IPS DF 6.9 (cell line): ENCODE results near the gene GREB1.
"Not testable (repeated sequence)": the region's sequence is repeated elsewhere in the genome, so short reads cannot be mapped to it uniquely, and the experiment has no call there.

Source experiments
- DNase-seq: peaks from one replicate; pipeline ENCODE4 v3.0.0-alpha.2; 2013; ENCODE audit warnings: low read depth, low spot score
- H3K27ac ChIP-seq: one replicate; pipeline ENCODE4 v1.5.1; 2013; ENCODE audit warnings: low read length, control low read depth
- H3K27me3 ChIP-seq: 2 replicates; pipeline ENCODE4 v1.6.1; 2013; ENCODE audit warnings: mild to moderate bottlenecking, low read length; ENCODE audit not compliant: control insufficient read depth, insufficient read depth
- H3K36me3 ChIP-seq: 2 replicates; pipeline ENCODE4 v1.6.1; 2013; ENCODE audit warnings: low read length; ENCODE audit not compliant: control insufficient read depth, insufficient read depth
- H3K4me1 ChIP-seq: 2 replicates; pipeline ENCODE4 v1.6.1; 2013; ENCODE audit warnings: low read length; ENCODE audit not compliant: control insufficient read depth, insufficient read depth
- H3K4me3 ChIP-seq: 2 replicates; pipeline ENCODE4 v1.5.1; 2013; ENCODE audit warnings: mild to moderate bottlenecking, low read length
- H3K9me3 ChIP-seq: 2 replicates; pipeline ENCODE4 v1.6.1; 2013; ENCODE audit warnings: low read length, inconsistent platforms; ENCODE audit not compliant: control insufficient read depth, insufficient read depth
- WGBS: extraction: QIAGEN DNeasy Blood & Tissue Kit; methylation state at CpG from one replicate; pipeline ENCODE4 v1.1.7; 2013; ENCODE audit warnings: mixed read lengths, missing lambda C conversion rate; ENCODE audit not compliant: insufficient read length, insufficient coverage; 5-methylcytosine and 5-hydroxymethylcytosine counted together

The GREB1 gene

DNA sequence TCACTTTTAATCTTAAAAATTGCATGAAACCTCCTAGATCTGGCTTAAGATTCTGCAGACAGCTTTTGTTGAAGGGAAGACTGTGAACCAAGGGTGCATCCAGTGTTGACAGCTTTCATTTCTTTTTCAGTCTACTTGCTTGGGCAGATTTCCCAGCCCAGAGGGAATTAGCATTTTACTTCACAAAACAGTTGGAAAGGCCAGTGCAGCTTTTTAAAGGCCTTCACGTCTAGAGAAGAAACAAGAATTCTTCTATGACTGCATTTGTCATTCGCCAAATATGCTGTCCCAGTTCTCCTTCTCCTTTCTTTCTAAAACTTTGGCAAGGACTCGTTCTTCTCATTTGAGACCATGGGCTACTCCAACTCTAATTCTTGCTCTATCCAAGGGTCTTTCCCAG, 118.7 kb downstream of the GREB1 start:
- no peak for DNase-seq
- H3K27ac ChIP-seq, result no peak overlapping the region
- H3K27me3 ChIP-seq, result no peaks in the 10 kb centered on the region

GRCh38 chr2:11655495-11655894, 121.7 kb downstream of the GREB1 start:
- DNase-seq, result no peak
- H3K27me3 ChIP-seq, result no peaks in the 10 kb centered on the region
- no peak overlapping the region for H3K4me3 ChIP-seq
- H3K36me3 ChIP-seq, result no peaks in the 10 kb centered on the region; the same call in 1 of the 2 replicates
- H3K9me3 ChIP-seq, result no peaks in the 10 kb centered on the region
- no peaks in the 10 kb centered on the region for H3K4me1 ChIP-seq
- no CpG with 5 or more reads among the region's 4 CpGs for WGBS
- H3K27ac ChIP-seq, result no peak overlapping the region

More for the DNA sequence above, 118.7 kb downstream of the GREB1 start:
- WGBS, result no CpG with 5 or more reads among the region's 3 CpGs
- H3K4me1 ChIP-seq, result no peaks in the 10 kb centered on the region
- no peaks in the 10 kb centered on the region for H3K9me3 ChIP-seq
- no peak overlapping the region for H3K4me3 ChIP-seq
- H3K36me3 ChIP-seq, result no peaks in the 10 kb centered on the region; the same call in 1 of the 2 replicates

DNA sequence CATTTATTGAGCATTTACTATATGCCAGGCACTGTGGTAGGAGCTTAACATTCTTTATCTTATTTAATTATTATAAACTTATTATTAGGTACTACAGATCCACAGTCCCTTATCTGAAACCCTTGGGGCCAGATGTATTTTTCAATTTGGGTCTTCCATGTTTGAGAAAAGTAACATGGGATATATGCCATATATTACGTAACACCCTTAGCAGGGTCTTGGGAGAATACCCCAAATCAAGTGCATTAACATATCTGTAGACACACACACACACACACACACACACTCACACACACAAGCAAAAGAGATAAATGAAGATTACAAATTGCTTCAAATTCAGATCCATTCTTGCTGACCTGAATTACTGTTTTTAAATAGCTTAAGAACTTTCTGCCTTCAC, 122.4 kb downstream of the GREB1 start:
- Histone ChIP-seq H3K4me3 (no peak overlapping the region), H3K4me1 (no peaks in the 10 kb centered on the region), H3K36me3 (no peaks in the 10 kb centered on the region; the same call in 1 of the 2 replicates), H3K27me3 (no peaks in the 10 kb centered on the region), H3K9me3 (no peaks in the 10 kb centered on the region), H3K27ac (no peak overlapping the region)
- no CpG with 5 or more reads among the region's 1 CpG for WGBS
- no peak for DNase-seq

GRCh38 chr2:11656671-11657101, 122.8 kb downstream of the GREB1 start:
- no peaks in the 10 kb centered on the region for H3K4me1 ChIP-seq
- DNase-seq, result no peak
- no peaks in the 10 kb centered on the region; the same call in 1 of the 2 replicates for H3K36me3 ChIP-seq
- H3K9me3 ChIP-seq, result no peaks in the 10 kb centered on the region
- no peak overlapping the region for H3K4me3 ChIP-seq
- no CpG with 5 or more reads among the region's 31 CpGs for WGBS
- H3K27me3 ChIP-seq, result no peaks in the 10 kb centered on the region
- H3K27ac ChIP-seq, result no peak overlapping the region

- Histone ChIP-seq H3K9me3 (no peaks in the 10 kb centered on the region), H3K4me3 (no peak overlapping the region), H3K27ac (no peak overlapping the region), H3K4me1 (no peaks in the 10 kb centered on the region), H3K27me3 (no peaks in the 10 kb centered on the region), H3K36me3 (no peaks in the 10 kb centered on the region; the same call in 1 of the 2 replicates)
- no peak for DNase-seq
- WGBS, result no CpG with 5 or more reads among the region's 11 CpGs
These were observed 123.3 kb downstream of the GREB1 start for GRCh38 chr2:11657195-11657594.

DNA sequence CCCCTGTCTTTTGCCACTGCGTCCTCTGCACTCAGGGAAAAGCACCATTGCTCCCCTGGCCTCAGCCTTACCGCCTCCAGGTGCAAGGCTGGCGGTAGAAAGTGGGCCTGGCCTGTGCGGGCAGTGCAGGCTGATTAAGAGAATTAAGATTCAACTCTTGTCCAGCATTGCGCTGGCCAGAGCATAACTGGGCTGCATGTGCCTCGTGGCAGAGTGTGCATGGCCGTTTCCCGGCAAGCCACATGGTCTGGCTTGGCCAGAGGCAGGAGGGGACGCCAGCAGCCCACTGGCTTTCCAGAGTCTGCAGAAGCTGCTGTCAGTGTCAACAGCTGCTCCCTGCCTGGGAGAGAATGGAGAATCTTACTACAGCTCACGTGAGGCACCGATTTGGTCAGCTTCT, 123.8 kb downstream of the GREB1 start:
- Histone ChIP-seq H3K4me3 (no peak overlapping the region), H3K27me3 (no peaks in the 10 kb centered on the region), H3K36me3 (no peaks in the 10 kb centered on the region; the same call in 1 of the 2 replicates), H3K27ac (no peak overlapping the region), H3K9me3 (no peaks in the 10 kb centered on the region), H3K4me1 (no peaks in the 10 kb centered on the region)
- no peak for DNase-seq
- no CpG with 5 or more reads among the region's 11 CpGs for WGBS

GRCh38 chr2:11658208-11659114, 124.6 kb downstream of the GREB1 start:
- no peak for DNase-seq
- H3K27me3 ChIP-seq, result no peaks in the 10 kb centered on the region
- no peak overlapping the region for H3K27ac ChIP-seq
- no peaks in the 10 kb centered on the region; the same call in 1 of the 2 replicates for H3K36me3 ChIP-seq
- H3K4me1 ChIP-seq, result no peaks in the 10 kb centered on the region
- H3K4me3 ChIP-seq, result no peak overlapping the region
- WGBS, result no CpG with 5 or more reads among the region's 19 CpGs
- no peaks in the 10 kb centered on the region for H3K9me3 ChIP-seq

DNA sequence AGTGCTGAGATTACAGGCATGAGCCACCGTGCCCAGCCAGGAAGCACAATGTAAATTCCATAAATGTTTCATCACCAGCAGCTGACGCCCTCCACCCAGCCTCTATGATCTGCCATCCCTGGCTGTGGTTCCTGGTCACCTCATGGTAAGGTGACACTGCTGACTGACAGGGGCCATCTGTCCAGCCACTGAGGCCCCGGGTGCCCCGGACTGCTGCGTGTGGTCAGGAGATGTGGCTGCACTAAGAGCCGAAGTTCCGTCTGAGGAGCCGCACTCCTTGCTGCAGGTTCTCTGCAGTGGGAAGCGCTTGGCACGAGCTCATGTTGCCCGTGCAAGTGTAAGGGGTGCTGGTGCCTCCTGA, 125.2 kb downstream of the GREB1 start:
- H3K27me3 ChIP-seq, result no peaks in the 10 kb centered on the region
- no CpG with 5 or more reads among the region's 11 CpGs for WGBS
- H3K36me3 ChIP-seq, result no peaks in the 10 kb centered on the region; the same call in 1 of the 2 replicates
- no peaks in the 10 kb centered on the region for H3K9me3 ChIP-seq
- H3K4me1 ChIP-seq, result no peaks in the 10 kb centered on the region
- no peak for DNase-seq
- H3K27ac ChIP-seq, result no peak overlapping the region
- no peak overlapping the region for H3K4me3 ChIP-seq

DNA sequence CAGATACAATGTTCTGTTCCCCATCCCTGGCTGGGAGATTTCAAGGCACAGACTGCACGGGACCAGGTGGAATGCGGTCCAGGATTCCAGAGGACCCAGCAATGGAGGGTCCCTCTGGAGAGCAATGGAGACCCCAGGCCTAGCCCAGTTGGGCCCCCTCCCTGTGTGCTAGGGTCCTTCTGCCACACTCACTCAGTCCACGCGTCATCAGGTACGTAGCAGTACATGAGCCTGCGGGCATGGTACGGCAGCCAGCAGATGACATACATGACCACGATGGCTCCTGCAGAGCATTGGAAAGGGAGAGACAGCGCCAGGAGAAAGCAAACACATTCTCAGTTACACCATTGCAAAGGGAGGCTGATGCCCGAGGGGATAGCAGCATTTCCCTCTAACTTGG, 126.0 kb downstream of the GREB1 start:
- Histone ChIP-seq H3K4me3 (no peak overlapping the region), H3K36me3 (no peaks in the 10 kb centered on the region; the same call in 1 of the 2 replicates), H3K9me3 (no peaks in the 10 kb centered on the region), H3K4me1 (no peaks in the 10 kb centered on the region), H3K27ac (no peak overlapping the region), H3K27me3 (no peaks in the 10 kb centered on the region)
- DNase-seq, result no peak
- no CpG with 5 or more reads among the region's 10 CpGs for WGBS

DNA sequence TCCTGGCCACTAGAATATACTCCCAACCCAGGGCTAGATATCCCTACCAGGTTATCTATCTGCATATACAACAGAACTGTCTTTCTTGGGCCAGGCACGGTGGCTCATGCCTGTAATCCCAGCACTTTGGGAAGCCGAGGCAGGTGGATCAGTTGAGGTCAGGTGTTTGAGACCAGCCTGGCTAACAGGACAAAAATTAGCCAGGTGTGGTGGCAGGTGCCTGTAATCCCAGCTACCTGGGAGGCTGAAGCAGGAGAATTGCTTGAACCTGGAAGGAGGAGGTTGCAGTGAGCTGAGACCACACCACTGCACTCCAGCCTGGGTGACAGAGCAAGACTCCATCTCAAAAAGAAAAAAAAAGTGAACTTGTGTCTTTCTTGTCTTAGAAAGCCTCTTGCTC, 126.6 kb downstream of the GREB1 start:
- H3K27me3 ChIP-seq, H3K4me1 ChIP-seq, H3K4me3 ChIP-seq, H3K9me3 ChIP-seq, DNase-seq, H3K27ac ChIP-seq, H3K36me3 ChIP-seq: not testable (repeated sequence)
- no CpG with 5 or more reads among the region's 2 CpGs for WGBS
